Ecto neural progenitor cell (in vitro differentiated cells): ENCODE measurements around the gene ABCA13.

Experiments
- DNase-seq: peaks from one replicate; pipeline ENCODE4 v3.0.0-alpha.2; 2018; ENCODE audit warnings: low spot score

ABCA13 gene

GRCh38 chr7:48242846-48243245 is 71.6 kb downstream of the ABCA13 start:
- no peak for DNase-seq

GRCh38 chr7:48244864-48245271 is 73.6 kb downstream of the ABCA13 start:
- no peak for DNase-seq

- DNase-seq, result no peak
Observed at GRCh38 chr7:48245751-48246472, 74.7 kb downstream of the ABCA13 start.

GRCh38 chr7:48249166-48249565 is 77.9 kb downstream of the ABCA13 start:
- DNase-seq, result no peak

- no peak for DNase-seq
Observed at GRCh38 chr7:48250441-48250951, 79.2 kb downstream of the ABCA13 start.

- DNase-seq, result no peak
Observed at GRCh38 chr7:48251766-48252165, 80.5 kb downstream of the ABCA13 start.

- DNase-seq, result no peak
Observed at GRCh38 chr7:48252995-48253394, 81.7 kb downstream of the ABCA13 start.

GRCh38 chr7:48255046-48255445 is 83.8 kb downstream of the ABCA13 start:
- DNase-seq, result no peak

GRCh38 chr7:48259463-48260280 is 88.4 kb downstream of the ABCA13 start:
- DNase-seq, result no peak

- DNase-seq, result no peak
Observed at GRCh38 chr7:48261696-48262095, 90.4 kb downstream of the ABCA13 start.

GRCh38 chr7:48262606-48263310 is 91.5 kb downstream of the ABCA13 start:
- DNase-seq, result no peak

GRCh38 chr7:48263311-48263650 is 92.0 kb downstream of the ABCA13 start:
- DNase-seq, result no peak

- DNase-seq, result no peak
Observed at GRCh38 chr7:48269066-48269465, 97.8 kb downstream of the ABCA13 start.

- DNase-seq, result no peak
Observed at GRCh38 chr7:48274662-48275061, 103.4 kb downstream of the ABCA13 start.

- no peak for DNase-seq
Observed at GRCh38 chr7:48279420-48279819, 108.2 kb downstream of the ABCA13 start.

- DNase-seq, result no peak
Observed at GRCh38 chr7:48280100-48280499, 108.8 kb downstream of the ABCA13 start.

- no peak for DNase-seq
Observed at GRCh38 chr7:48285373-48285772, 114.1 kb downstream of the ABCA13 start.

GRCh38 chr7:48286836-48287235 is 115.6 kb downstream of the ABCA13 start:
- DNase-seq, result no peak

- no peak for DNase-seq
Observed at GRCh38 chr7:48289656-48290055, 118.4 kb downstream of the ABCA13 start.

GRCh38 chr7:48292949-48293348 is 121.7 kb downstream of the ABCA13 start:
- no peak for DNase-seq

GRCh38 chr7:48295296-48295971 is 124.2 kb downstream of the ABCA13 start:
- no peak for DNase-seq

GRCh38 chr7:48296966-48297365 is 125.7 kb downstream of the ABCA13 start:
- DNase-seq, result no peak
